ENCODE results near the gene APRT. TPM values are rescaled to one million over a fixed set of nuclear protein-coding genes. Genes with fewer than 3 reads are reported as not detected.

Gene APRT
- polyA plus RNA-seq, 1 experiment, result 66.8 TPM

DNA sequence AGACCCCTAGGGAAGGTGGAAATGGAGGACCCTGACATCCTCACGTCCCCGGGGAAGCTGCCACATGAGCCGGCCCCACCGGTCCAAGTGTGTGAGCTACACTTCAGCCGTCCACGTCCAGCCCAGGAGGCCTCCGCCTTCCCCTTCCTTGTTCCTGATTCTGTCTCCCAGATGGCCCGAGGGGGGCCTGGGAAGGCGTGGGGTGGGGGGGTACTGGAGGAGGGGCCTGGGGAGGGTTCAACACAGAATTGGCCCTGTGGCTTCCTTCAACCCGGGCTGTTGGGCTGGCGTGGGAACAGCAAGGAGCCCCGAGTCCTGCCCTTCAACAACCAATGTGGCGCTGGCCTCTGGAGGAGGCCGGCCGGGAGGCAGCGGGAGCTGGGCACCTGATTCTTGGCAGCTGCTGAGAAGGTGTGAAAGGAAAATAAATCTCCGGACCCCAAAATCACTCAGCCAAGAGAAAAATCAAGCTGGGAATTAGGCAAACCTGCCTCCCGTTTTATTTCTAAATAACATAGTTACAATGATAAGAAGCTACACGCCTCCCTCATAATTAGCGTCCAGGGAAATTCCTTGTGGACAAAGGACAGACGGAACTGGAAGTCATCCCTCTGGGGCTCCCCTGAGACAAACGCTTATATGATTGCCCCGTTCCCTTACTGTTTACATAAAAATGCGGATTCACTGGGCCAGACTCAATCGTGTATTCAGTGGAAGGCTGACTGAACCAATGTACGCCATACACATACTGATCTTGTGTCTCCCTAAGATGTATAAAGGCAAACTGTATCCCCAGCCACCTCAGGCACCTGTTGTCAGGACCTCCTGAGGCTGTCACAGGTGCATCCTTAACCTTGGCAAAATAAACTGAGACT lies 1.8 kb upstream of the APRT start:
- Histone ChIP-seq H3K9me3 (ENCODE audit: control insufficient read depth, insufficient read depth, low read length) (no peaks in the 10 kb centered on the region; the same call in 1 of the 2 replicates), H3K27ac (ENCODE audit: low read depth, low read length) (peak overlapping the region; percentile 47), H3K27me3 (ENCODE audit: control insufficient read depth, insufficient read depth, low read length) (no peaks in the 10 kb centered on the region), H3K4me3 (ENCODE audit: low read depth, low read length) (no peak overlapping the region)
- no peak for DNase-seq (ENCODE audit: low read depth, low spot score)
- ChIA-PET POLR2A (interaction anchor here (0.7 kb wide), 1 partner anchor 41 kb away, joined by 3 read pairs; no protein-coding TSS in a partner anchor), CTCF (interaction anchor here (0.8 to 2.5 kb wide), 3 partner anchors 44 to 45 kb away, joined by 3 to 16 read pairs (median 5); partner anchors contain the start of gene TRAPPC2L)
- no peak for TF ChIP-seq CTCF (IDR thresholded peaks at IDR 0.05; ENCODE audit: low read depth, low read length)

- no peak for DNase-seq (ENCODE audit: low read depth, low spot score)
- no peak for TF ChIP-seq CTCF (IDR thresholded peaks at IDR 0.05; ENCODE audit: low read depth, low read length)
- Histone ChIP-seq H3K27me3 (ENCODE audit: control insufficient read depth, insufficient read depth, low read length) (no peaks in the 10 kb centered on the region), H3K27ac (ENCODE audit: low read depth, low read length) (peak overlapping the region; percentile 87), H3K9me3 (ENCODE audit: control insufficient read depth, insufficient read depth, low read length) (no peaks in the 10 kb centered on the region; the same call in 1 of the 2 replicates), H3K4me3 (ENCODE audit: low read depth, low read length) (peak overlapping the region; percentile 62)
- ChIA-PET POLR2A (interaction anchor here (0.7 to 1.8 kb wide), 7 partner anchors 24 to 45 kb away, joined by 3 to 5 read pairs (median 4); partner anchors contain the start of genes GALNS, PIEZO1 and TRAPPC2L), CTCF (interaction anchor here (0.6 to 2.3 kb wide), 6 partner anchors 45 to 354 kb away, joined by 3 to 9 read pairs (median 4); partner anchors contain the start of gene TRAPPC2L)
Measured at GRCh38 chr16:88812513-88813268, 963 bp upstream of the APRT start.

DNA sequence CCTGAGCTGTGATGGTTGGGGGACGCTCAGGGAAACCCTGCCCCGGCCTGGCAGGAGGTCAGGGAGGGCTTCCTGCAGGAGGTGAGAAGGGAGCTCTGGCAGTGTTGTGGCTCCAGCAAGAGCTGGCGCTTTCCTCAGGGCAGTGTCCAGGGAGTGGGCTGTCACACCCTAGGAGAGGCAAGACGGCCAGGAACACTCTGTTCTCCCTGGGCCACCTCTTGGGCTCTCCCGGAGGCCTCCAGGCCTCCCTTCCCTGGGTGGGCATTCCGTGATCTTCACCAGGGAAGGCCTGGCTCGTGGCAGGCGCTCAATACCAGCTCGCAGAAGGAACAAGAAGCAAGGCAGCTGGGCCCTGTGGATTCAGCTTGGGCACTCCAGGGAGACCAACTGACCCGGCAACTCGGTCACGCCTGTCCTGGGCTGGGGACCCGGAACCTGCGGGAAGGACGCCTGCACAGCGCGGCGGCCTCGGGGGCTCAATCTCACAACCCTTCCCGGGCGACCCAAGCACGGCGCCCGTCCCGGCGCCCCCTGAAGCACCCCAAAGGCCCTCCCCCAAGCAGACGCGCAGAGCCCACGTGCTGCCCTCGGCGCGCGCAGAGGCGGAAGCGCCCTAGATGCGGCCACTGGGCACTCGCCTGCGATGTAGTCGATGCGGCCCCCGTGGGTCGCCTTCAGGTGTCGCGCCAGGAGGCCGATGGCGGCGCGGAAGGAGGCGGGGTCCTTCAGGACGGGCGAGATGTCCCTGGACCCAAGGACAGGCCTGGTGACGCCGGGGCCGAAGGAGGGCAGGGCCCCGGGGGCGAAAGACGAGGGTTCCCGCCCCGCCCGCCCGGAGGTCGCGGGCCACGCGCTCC lies 588 bp downstream of the APRT start:
- CTCF ChIA-PET, result interaction anchor here (1.2 to 2.3 kb wide), 4 partner anchors 47 to 356 kb away, joined by 4 to 9 read pairs (median 5); no protein-coding TSS in a partner anchor
- POLR2A ChIA-PET, result interaction anchor here (0.7 to 1.8 kb wide), 8 partner anchors 7 to 406 kb away, joined by 3 to 6 read pairs (median 4); partner anchors contain the start of genes PIEZO1, ZC3H18 and ZNF778
- Histone ChIP-seq H3K9me3 (ENCODE audit: control insufficient read depth, insufficient read depth, low read length) (no peaks in the 10 kb centered on the region; the same call in 1 of the 2 replicates), H3K4me3 (ENCODE audit: low read depth, low read length) (peak overlapping the region; percentile 84), H3K27ac (ENCODE audit: low read depth, low read length) (peak overlapping the region; percentile 75), H3K27me3 (ENCODE audit: control insufficient read depth, insufficient read depth, low read length) (no peaks in the 10 kb centered on the region)
- DNase-seq (ENCODE audit: low read depth, low spot score), result peak; percentile 39
- no peak for TF ChIP-seq CTCF (IDR thresholded peaks at IDR 0.05; ENCODE audit: low read depth, low read length)

DNA sequence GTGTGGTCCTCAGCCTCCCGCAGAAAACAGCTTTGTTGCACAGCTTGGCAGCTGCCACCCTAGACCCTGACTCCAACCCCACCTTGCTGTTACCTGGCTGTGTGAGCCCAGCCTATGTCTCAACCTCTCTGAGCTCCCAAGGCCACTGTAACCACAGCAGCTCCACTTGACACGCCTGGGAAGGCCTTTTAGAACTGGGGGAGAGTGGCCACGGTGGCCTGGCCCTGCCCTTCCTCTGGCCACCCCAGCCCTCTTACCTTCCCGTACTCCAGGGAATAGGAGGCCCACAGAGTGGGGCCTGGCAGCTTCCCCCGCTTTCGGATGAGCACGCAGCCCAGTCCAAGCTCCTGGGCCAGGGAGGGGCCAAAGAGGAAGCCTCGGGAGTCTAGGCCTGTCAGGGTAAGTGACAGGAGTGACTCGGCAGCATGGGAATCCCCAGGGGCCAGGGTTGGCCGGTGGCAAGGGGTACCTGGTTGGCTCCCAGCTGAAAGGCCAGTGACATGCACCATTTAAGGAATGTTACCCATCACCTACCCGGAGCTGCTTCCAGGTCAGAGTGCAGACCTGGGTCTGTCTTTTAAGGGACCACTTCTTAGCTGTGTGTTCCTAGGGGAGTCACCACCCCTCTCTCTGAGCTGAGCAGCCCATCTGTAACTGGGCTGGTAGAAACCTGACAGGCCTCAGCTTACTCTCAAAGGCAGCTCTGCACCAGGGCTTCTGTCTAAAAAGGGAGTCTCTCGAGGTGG lies 1.4 kb downstream of the APRT start:
- Histone ChIP-seq H3K9me3 (ENCODE audit: control insufficient read depth, insufficient read depth, low read length) (no peaks in the 10 kb centered on the region; the same call in 1 of the 2 replicates), H3K27me3 (ENCODE audit: control insufficient read depth, insufficient read depth, low read length) (no peaks in the 10 kb centered on the region), H3K27ac (ENCODE audit: low read depth, low read length) (peak overlapping the region; percentile 75), H3K4me3 (ENCODE audit: low read depth, low read length) (peak overlapping the region; percentile 84)
- POLR2A ChIA-PET, result interaction anchor here (0.9 to 1.0 kb wide), 3 partner anchors 8 to 407 kb away, joined by 3 to 5 read pairs (median 3); partner anchors contain the start of gene ZNF778
- CTCF ChIA-PET, result interaction anchor here (1.0 to 2.3 kb wide), 3 partner anchors 26 to 73 kb away, joined by 3 to 9 read pairs (median 4); partner anchors contain the start of gene PIEZO1
- TF ChIP-seq CTCF (IDR thresholded peaks at IDR 0.05; ENCODE audit: low read depth, low read length), result no peak
- DNase-seq (ENCODE audit: low read depth, low spot score), result no peak

Measured in AG04450 (cell line).